ENCODE measurements around the gene INSL3. TPM values are rescaled to one million over a fixed set of nuclear protein-coding genes. Genes with fewer than 3 reads are reported as not detected.

The INSL3 gene
- total and polyA plus RNA-seq, 2 donors (not counting 3 experiments of a cell fraction or from before 2014, with no cell fraction given): not detected

- no TSS peak for BruUV-seq (replicated peaks)
- POLR2A ChIA-PET: no interaction called here
- no peak overlapping the region for H2AFZ ChIP-seq (ENCODE audit: low read depth, low read length)
- H3K9me3 ChIP-seq (replicated peaks; ENCODE audit: control insufficient read depth, insufficient read depth, low read length): no peaks in the 10 kb centered on the region
- peaks cover 4% of the 10 kb centered on the region for H4K20me1 ChIP-seq (replicated peaks; ENCODE audit: control insufficient read depth, extremely low read depth, insufficient read depth, low read length)
- no peak overlapping the region for H3K9ac ChIP-seq (replicated peaks; ENCODE audit: extremely low read depth, insufficient read depth, low read length)
- no peaks in the 10 kb centered on the region for H3K9me1 ChIP-seq (replicated peaks; ENCODE audit: control insufficient read depth, extremely low read depth, insufficient read depth, low read length)
- intact Hi-C loops (cut with micrococcal nuclease) (no loop called here), dilution Hi-C loops (cut with MboI; ENCODE audit: extremely low pct_ligation_motif_present, low sequenced_read_pairs) (no loop called here)
- FAIRE-seq: no peak
- TF ChIP-seq JUN (IDR thresholded peaks at IDR 0.05; ENCODE audit: borderline replicate concordance, insufficient read depth, insufficient read length, low read depth) (no peak), POLR2A (IDR thresholded peaks at IDR 0.05; ENCODE audit: low read depth, low read length) (no peak), FOS (IDR thresholded peaks at IDR 0.05; ENCODE audit: borderline replicate concordance, insufficient read depth, low read length) (no peak), GATA2 (IDR thresholded peaks at IDR 0.05; ENCODE audit: insufficient read depth, insufficient read length, low read depth, low read length) (no peak), MYC (IDR thresholded peaks at IDR 0.05; ENCODE audit: low read depth, low read length) (no peak), MAX (IDR thresholded peaks at IDR 0.05; ENCODE audit: insufficient read depth, insufficient read length) (no peak)
- peaks cover 19 to 31% of the 10 kb centered on the region in 2 experiments for H3K36me3 ChIP-seq (ENCODE audit: control insufficient read depth in 2 of 2, extremely low read depth in 1 of 2, insufficient read depth in 2 of 2, low read length in 2 of 2)
- no peak overlapping the region for H3K4me2 ChIP-seq (ENCODE audit: insufficient read depth, low read length)
- H3K4me3 ChIP-seq (replicated peaks in 1 of 3; ENCODE audit: insufficient read depth in 1 of 3, low read depth in 1 of 3, low read length in 3 of 3): no peak overlapping the region
- H3K4me1 ChIP-seq (ENCODE audit: control insufficient read depth, extremely low read depth, insufficient read depth, low read length): peaks cover 15% of the 10 kb centered on the region
- peaks cover 32% of the 10 kb centered on the region for H3K79me2 ChIP-seq (ENCODE audit: control insufficient read depth, insufficient read depth, low read length)
- peaks cover 0 to 2% of the 10 kb centered on the region in 2 experiments for H3K27me3 ChIP-seq (ENCODE audit: control insufficient read depth in 2 of 2, insufficient read depth in 2 of 2, low read length in 2 of 2)
- no peak overlapping the region for H3K27ac ChIP-seq (ENCODE audit: insufficient read depth, low read depth, low read length)
- DNase-seq (ENCODE audit: low read depth, low spot score): no peak
- CTCF ChIA-PET: interaction anchor here (1.2 to 3.4 kb wide), 2 partner anchors 9 to 70 kb away, joined by 4 to 22 read pairs; partner anchors contain the start of genes CCDC124 and SLC5A5
Measured at GRCh38 chr19:17862711-17863519, 41.6 kb upstream of the INSL3 start.
